ENCODE results near the gene IGFBP7. TPM values are rescaled to one million over a fixed set of nuclear protein-coding genes. Genes with fewer than 3 reads are reported as not detected.

The IGFBP7 gene
- total and polyA plus RNA-seq, 2 experiments from 2014 or later: 951 to 1,359 TPM

DNA sequence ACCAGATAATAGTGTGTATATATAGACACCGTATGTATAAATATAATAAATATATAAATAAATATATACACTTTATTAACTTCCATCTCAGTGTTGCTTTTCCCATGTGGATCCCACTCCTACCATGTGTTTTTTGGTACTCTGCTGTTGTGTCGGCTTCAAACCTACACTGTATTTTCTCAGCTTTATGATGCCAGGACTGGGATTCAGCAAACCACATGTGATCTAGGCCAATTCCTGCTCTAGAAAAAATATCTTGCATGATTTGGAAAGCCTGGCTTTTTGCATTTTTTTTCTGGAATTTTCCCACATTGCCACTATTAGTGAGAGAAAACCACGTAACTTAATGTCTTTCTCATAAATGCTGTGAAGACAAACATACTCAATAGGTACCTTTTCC lies 75.7 kb downstream of the IGFBP7 start:
- Histone ChIP-seq H3K4me1 (ENCODE audit: insufficient read depth) (peaks cover 6% of the 10 kb centered on the region), H3K9me3 (ENCODE audit: low read depth) (no peaks in the 10 kb centered on the region), H3K9ac (no peak overlapping the region), H3K27me3 (replicated peaks; ENCODE audit: insufficient read depth) (no peaks in the 10 kb centered on the region), H3K36me3 (ENCODE audit: low read depth) (peaks cover 37% of the 10 kb centered on the region), H3F3A (ENCODE audit: insufficient read depth) (peaks cover 50% of the 10 kb centered on the region), H4K20me1 (ENCODE audit: insufficient read depth) (no peaks in the 10 kb centered on the region), H3K27ac (no peak overlapping the region), H3K9me2 (ENCODE audit: insufficient read depth) (no peaks in the 10 kb centered on the region), H2AFZ (no peak overlapping the region), H3K4me2 (ENCODE audit: unreplicated experiment) (no peak overlapping the region), H3K79me2 (ENCODE audit: insufficient read depth) (peaks cover 8% of the 10 kb centered on the region; the same call in 1 of the 2 replicates), H3K4me3 (no peak overlapping the region)
- in situ Hi-C loops (cut with MboI): loop anchor here (25.0 kb wide), 1 partner anchor 378 kb away; no protein-coding TSS in a partner anchor
- no peak for TF ChIP-seq EZH2phosphoT487 (IDR thresholded peaks at IDR 0.05; ENCODE audit: insufficient read depth, low read depth)
- no peak for DNase-seq
- 73 to 77% methylated on average over 3 of the region's 3 CpGs for WGBS, 2 experiments (ENCODE audit: low coverage in 1 of 2, low lambda C conversion rate in 2 of 2, missing lambda C conversion rate in 2 of 2)

DNA sequence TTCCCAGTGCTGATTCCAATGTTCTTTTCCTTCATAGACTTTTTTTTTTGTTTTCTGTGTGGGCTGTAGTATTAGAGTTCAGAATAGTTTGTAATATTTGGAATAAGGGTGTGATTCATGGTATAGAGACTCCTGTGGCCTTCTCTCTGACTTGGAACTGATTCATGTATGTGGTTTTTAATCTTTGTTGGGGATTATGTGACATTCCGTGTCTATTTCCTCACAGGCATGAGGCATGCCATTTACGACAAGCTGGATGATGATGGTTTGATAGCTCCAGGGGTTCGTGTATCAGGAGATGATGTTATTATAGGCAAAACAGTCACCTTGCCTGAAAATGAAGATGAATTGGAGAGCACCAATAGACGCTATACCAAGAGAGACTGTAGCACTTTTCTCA lies 87.1 kb downstream of the IGFBP7 start:
- H3K79me2 ChIP-seq (ENCODE audit: insufficient read depth): no peaks in the 10 kb centered on the region
- H3K4me2 ChIP-seq (ENCODE audit: unreplicated experiment): peak overlapping the region; percentile 44
- H3K36me3 ChIP-seq (ENCODE audit: low read depth): peaks cover 63% of the 10 kb centered on the region
- in situ Hi-C loops (cut with MboI): no loop called here
- peak overlapping the region; percentile 75 for H3K27ac ChIP-seq
- TF ChIP-seq EZH2phosphoT487 (IDR thresholded peaks at IDR 0.05; ENCODE audit: insufficient read depth, low read depth) (0 out of 2 replicates have a peak, but pooled peaks have one; percentile 62), EZH2 (IDR thresholded peaks at IDR 0.05; ENCODE audit: insufficient read depth, poor library complexity, severe bottlenecking) (no peak)
- no peaks in the 10 kb centered on the region for H3K9me2 ChIP-seq (ENCODE audit: insufficient read depth)
- H3F3A ChIP-seq (ENCODE audit: insufficient read depth): peaks cover 71% of the 10 kb centered on the region
- no peaks in the 10 kb centered on the region for H3K9me3 ChIP-seq (ENCODE audit: low read depth)
- peaks cover 41% of the 10 kb centered on the region for H3K4me1 ChIP-seq (ENCODE audit: insufficient read depth)
- H3K27me3 ChIP-seq (replicated peaks; ENCODE audit: insufficient read depth): no peaks in the 10 kb centered on the region
- WGBS, 2 experiments (ENCODE audit: low coverage in 1 of 2, low lambda C conversion rate in 2 of 2, missing lambda C conversion rate in 2 of 2): 6 to 14% methylated on average over 4 of the region's 4 CpGs
- no peak overlapping the region for H3K4me3 ChIP-seq
- H4K20me1 ChIP-seq (ENCODE audit: insufficient read depth): no peaks in the 10 kb centered on the region
- DNase-seq: peak; percentile 92
- no peak overlapping the region for H3K9ac ChIP-seq
- no peak overlapping the region for H2AFZ ChIP-seq

DNA sequence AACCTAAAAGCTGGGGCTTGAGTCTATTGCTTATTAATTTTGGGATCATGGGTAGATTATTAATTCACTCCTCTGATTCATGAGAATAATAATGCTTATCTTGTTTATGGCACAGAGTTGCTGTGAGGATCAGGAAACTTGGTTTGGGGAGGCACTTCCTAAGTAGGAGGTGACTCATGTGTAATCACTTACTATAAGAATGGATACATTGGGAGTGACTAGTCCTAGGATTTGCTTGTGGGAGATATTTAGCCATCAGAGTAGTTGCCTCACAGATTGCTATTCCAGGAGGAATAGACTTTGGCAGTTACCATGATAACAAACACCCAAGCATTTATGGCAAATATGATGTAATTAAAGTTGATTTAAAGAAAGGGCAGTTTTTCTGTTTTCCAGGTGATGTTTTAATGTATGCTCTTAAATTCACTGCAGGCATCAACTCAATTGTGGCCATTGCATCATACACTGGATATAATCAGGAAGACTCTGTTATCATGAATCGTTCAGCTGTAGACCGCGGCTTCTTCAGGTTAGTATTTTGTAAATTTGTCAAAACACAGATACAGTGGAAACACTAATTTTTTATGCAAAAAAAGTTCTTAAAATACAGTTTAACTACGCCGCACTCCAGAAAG lies 89.6 kb downstream of the IGFBP7 start:
- Histone ChIP-seq H3F3A (ENCODE audit: insufficient read depth) (peaks cover 83% of the 10 kb centered on the region), H3K9me3 (ENCODE audit: low read depth) (no peaks in the 10 kb centered on the region), H3K4me1 (ENCODE audit: insufficient read depth) (peaks cover 41% of the 10 kb centered on the region), H3K4me3 (no peak overlapping the region), H3K79me2 (ENCODE audit: insufficient read depth) (no peaks in the 10 kb centered on the region; the same call in 1 of the 2 replicates), H4K20me1 (ENCODE audit: insufficient read depth) (no peaks in the 10 kb centered on the region), H3K9me2 (ENCODE audit: insufficient read depth) (no peaks in the 10 kb centered on the region), H3K27me3 (replicated peaks; ENCODE audit: insufficient read depth) (no peaks in the 10 kb centered on the region), H3K4me2 (ENCODE audit: unreplicated experiment) (peak overlapping the region; percentile 49), H3K9ac (peak overlapping the region; percentile 10; the same call in 1 of the 2 replicates), H3K36me3 (ENCODE audit: low read depth) (peaks cover 54% of the 10 kb centered on the region), H3K27ac (peak overlapping the region; percentile 75), H2AFZ (no peak overlapping the region)
- in situ Hi-C loops (cut with MboI): no loop called here
- TF ChIP-seq EZH2phosphoT487 (IDR thresholded peaks at IDR 0.05; ENCODE audit: insufficient read depth, low read depth) (no peak), EZH2 (IDR thresholded peaks at IDR 0.05; ENCODE audit: insufficient read depth, poor library complexity, severe bottlenecking) (no peak)
- DNase-seq: peak; percentile 91
- 94 to 96% methylated on average over 5 of the region's 5 CpGs for WGBS, 2 experiments (ENCODE audit: low coverage in 1 of 2, low lambda C conversion rate in 2 of 2, missing lambda C conversion rate in 2 of 2)

DNA sequence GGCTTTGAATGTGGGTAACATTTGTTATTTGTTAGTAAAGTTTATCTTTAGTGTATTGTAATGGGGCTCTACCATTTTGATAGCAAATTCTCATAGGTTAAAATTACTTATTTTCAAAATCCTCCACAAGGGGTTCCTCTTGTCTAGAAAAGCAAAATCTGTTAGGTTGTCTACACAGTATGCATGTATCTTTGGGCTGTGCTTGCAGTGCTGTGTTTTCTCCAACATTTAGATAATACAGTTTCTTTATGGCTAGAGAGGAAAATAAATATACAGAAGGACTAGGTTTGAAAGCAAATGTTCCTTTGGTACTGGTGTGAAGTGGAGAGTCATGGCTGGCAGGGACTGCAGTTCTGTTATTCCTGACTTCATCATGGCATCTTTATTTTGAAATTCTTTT lies 91.2 kb downstream of the IGFBP7 start:
- in situ Hi-C loops (cut with MboI): no loop called here
- no peaks in the 10 kb centered on the region for H3K27me3 ChIP-seq (replicated peaks; ENCODE audit: insufficient read depth)
- TF ChIP-seq EZH2 (IDR thresholded peaks at IDR 0.05; ENCODE audit: insufficient read depth, poor library complexity, severe bottlenecking) (no peak), EZH2phosphoT487 (IDR thresholded peaks at IDR 0.05; ENCODE audit: insufficient read depth, low read depth) (no peak)
- no peak overlapping the region for H2AFZ ChIP-seq
- H3K9me2 ChIP-seq (ENCODE audit: insufficient read depth): no peaks in the 10 kb centered on the region
- H3K36me3 ChIP-seq (ENCODE audit: low read depth): peaks cover 48% of the 10 kb centered on the region
- H3K79me2 ChIP-seq (ENCODE audit: insufficient read depth): no peaks in the 10 kb centered on the region; the same call in 1 of the 2 replicates
- no peak overlapping the region for H3K9ac ChIP-seq
- no peak overlapping the region for H3K4me2 ChIP-seq (ENCODE audit: unreplicated experiment)
- no peak overlapping the region for H3K4me3 ChIP-seq
- H3K27ac ChIP-seq: no peak overlapping the region
- peak; percentile 31 for DNase-seq
- peaks cover 73% of the 10 kb centered on the region for H3F3A ChIP-seq (ENCODE audit: insufficient read depth)
- peaks cover 40% of the 10 kb centered on the region for H3K4me1 ChIP-seq (ENCODE audit: insufficient read depth)
- no peaks in the 10 kb centered on the region for H4K20me1 ChIP-seq (ENCODE audit: insufficient read depth)
- H3K9me3 ChIP-seq (ENCODE audit: low read depth): no peaks in the 10 kb centered on the region
